Ishikawa (cell line): ENCODE measurements around the gene CBX3.

ENCODE experiments used
- CEBPB ChIP-seq: IDR thresholded peaks from 2 replicates; pipeline ENCODE4 v1.6.1; 2012
- CREB1 ChIP-seq: IDR thresholded peaks from 2 replicates; pipeline ENCODE4 v1.6.1; 2012; ENCODE audit warnings: low read depth
- EGR1 ChIP-seq: IDR thresholded peaks from 2 replicates; pipeline ENCODE4 v1.6.1; 2012
- EP300 ChIP-seq: IDR thresholded peaks from 2 replicates; pipeline ENCODE4 v1.6.1; 2012; ENCODE audit warnings: borderline replicate concordance
- FOXM1 ChIP-seq: IDR thresholded peaks from 2 replicates; pipeline ENCODE4 v1.6.1; 2012; ENCODE audit warnings: low read depth, borderline replicate concordance
- MAX ChIP-seq: IDR thresholded peaks from 2 replicates; pipeline ENCODE4 v1.6.1; 2012
- NFIC ChIP-seq: IDR thresholded peaks from 2 replicates; pipeline ENCODE4 v1.6.1; 2012
- RAD21 ChIP-seq: IDR thresholded peaks from 2 replicates; pipeline ENCODE4 v1.6.1; 2012; ENCODE audit warnings: low read depth
- REST ChIP-seq: IDR thresholded peaks from 2 replicates; pipeline ENCODE4 v1.6.1; 2012; ENCODE audit warnings: low read depth, mild to moderate bottlenecking
- TAF1 ChIP-seq: IDR thresholded peaks from 2 replicates; pipeline ENCODE4 v1.6.1; 2012; ENCODE audit warnings: low read depth, mild to moderate bottlenecking
- TCF12 ChIP-seq: IDR thresholded peaks from 2 replicates; pipeline ENCODE4 v1.6.1; 2012; ENCODE audit warnings: low read depth
- TEAD4 ChIP-seq: IDR thresholded peaks from 2 replicates; pipeline ENCODE4 v1.6.1; 2012
- USF1 ChIP-seq: IDR thresholded peaks from 2 replicates; pipeline ENCODE4 v1.6.1; 2012
- YY1 ChIP-seq: IDR thresholded peaks from 2 replicates; pipeline ENCODE4 v1.6.1; 2012; ENCODE audit warnings: low read depth
- ZBTB7A ChIP-seq: IDR thresholded peaks from 2 replicates; pipeline ENCODE4 v1.6.1; 2012; ENCODE audit warnings: low read depth

CBX3 gene

GRCh38 chr7:26180792-26181198, 20.8 kb upstream of the CBX3 start:
- no peak for TF ChIP-seq REST
- TF ChIP-seq YY1: no peak
- TF ChIP-seq MAX: no peak
- no peak for TF ChIP-seq NFIC
- TF ChIP-seq TCF12: no peak
- TF ChIP-seq EGR1: no peak
- TF ChIP-seq TEAD4: no peak
- TF ChIP-seq CREB1: no peak
- no peak for TF ChIP-seq RAD21
- no peak for TF ChIP-seq CEBPB
- no peak for TF ChIP-seq ZBTB7A
- TF ChIP-seq EP300: no peak
- no peak for TF ChIP-seq USF1
- no peak for TF ChIP-seq TAF1
- TF ChIP-seq FOXM1: no peak

- TF ChIP-seq FOXM1 (no peak), NFIC (no peak), CREB1 (no peak), USF1 (no peak), YY1 (no peak)
Observed at GRCh38 chr7:26181474-26182227, 19.9 kb upstream of the CBX3 start.

- no peak for TF ChIP-seq FOXM1
- TF ChIP-seq YY1: no peak
- no peak; the same call in 1 of the 2 replicates for TF ChIP-seq RAD21
- peak; percentile 8; the same call in 1 of the 2 replicates for TF ChIP-seq EP300
- TF ChIP-seq NFIC: peak; percentile 52; the same call in 1 of the 2 replicates
Observed at GRCh38 chr7:26182283-26182682, 19.3 kb upstream of the CBX3 start.

GRCh38 chr7:26182706-26183105, 18.8 kb upstream of the CBX3 start:
- no peak for TF ChIP-seq NFIC
- TF ChIP-seq FOXM1: no peak
- TF ChIP-seq TEAD4: 0 out of 2 replicates have a peak, but pooled peaks have one; percentile 12
- TF ChIP-seq CEBPB: 0 out of 2 replicates have a peak, but pooled peaks have one; percentile 3

GRCh38 chr7:26183545-26184280, 17.8 kb upstream of the CBX3 start:
- TF ChIP-seq NFIC (no peak), TAF1 (no peak), YY1 (no peak), CREB1 (no peak), EGR1 (no peak), USF1 (no peak), MAX (no peak), TEAD4 (no peak), RAD21 (no peak), CEBPB (no peak), ZBTB7A (no peak), REST (no peak), FOXM1 (no peak), EP300 (no peak), TCF12 (no peak)
